HCT116 (cell line): Measurements from ENCODE around the gene FBXL17. TPM values are rescaled to one million over a fixed set of nuclear protein-coding genes. Genes with fewer than 3 reads are reported as not detected.

Source experiments
- ATAC-seq: fragments of 200-7000 bp; cut with Tn5 transposase; 2 replicates; pipeline ENCODE4 v1.9.1; 2020; ENCODE audit warnings: mild to moderate bottlenecking, moderate library complexity
- BruUV-seq: library from RNA; stranded (reverse); fragments of 400-500 nt; replicated peaks from 2 replicates; lab custom pipeline; 2021; lab: Mats Ljungman, UMichigan
- CTCF ChIA-PET: fragments of 300-600 bp; sonication (Branson Sonifier 250); formaldehyde crosslinking; loops from one replicate; lab custom pipeline; 2021; ENCODE audit warnings: antibody characterized with exemption; lab: Charles Lee
- POLR2A ChIA-PET: fragments of 300-600, 350-600 bp; sonication (Branson Sonifier 250); formaldehyde crosslinking; loops from one replicate; lab custom pipeline; 2021; ENCODE audit warnings: antibody characterized with exemption; lab: Charles Lee
- RAD21 ChIA-PET, 2 experiments: fragments of 300-600 bp; sonication (Branson Sonifier 250); formaldehyde crosslinking; loops; one replicate each; lab custom pipeline; 2023; ENCODE audit warnings: low total read pairs in 2 of 2; ENCODE audit not compliant: uncharacterized antibody in 2 of 2, unreplicated experiment in 2 of 2, low non-redundant PET in 1 of 2; lab: Charles Lee
- DNase-seq: peaks from one replicate; pipeline ENCODE4 v3.0.0-alpha.2; 2010; ENCODE audit warnings: low read depth, low spot score
- H2AFZ ChIP-seq: fragments of 200-600 bp; shearing (Covaris generic), sonication (generic); 2 replicates; pipeline ENCODE4 v1.6.1; 2017; ENCODE audit warnings: low read depth, mixed run types, mixed read lengths, antibody characterized with exemption, low read length; ENCODE audit not compliant: poor library complexity, severe bottlenecking
- H3K27ac ChIP-seq: 2 replicates; pipeline ENCODE4 v1.5.1; 2012; ENCODE audit warnings: low read depth, low read length
- H3K27me3 ChIP-seq: fragments of 200-600 bp; sonication (generic); 2 replicates; pipeline ENCODE4 v1.6.1; 2016; ENCODE audit warnings: mixed run types, low read length, mixed read lengths; ENCODE audit not compliant: insufficient read depth
- H3K36me3 ChIP-seq, 2 experiments: fragments of 200-500 bp in 1 of 2; fragments of 200-600 bp in 1 of 2; sonication (Bioruptor generic) in 1 of 2; sonication (generic) in 1 of 2; 2 replicates each; pipeline versions ENCODE4 v1.5.1 to v1.6.1; 2014 to 2016; ENCODE audit warnings: low read length in 2 of 2, inconsistent platforms in 1 of 2, mixed read lengths in 1 of 2, mixed run types in 1 of 2; ENCODE audit not compliant: insufficient read depth in 2 of 2, control insufficient read depth in 1 of 2
- H3K4me1 ChIP-seq, 2 experiments: fragments of 200-600 bp in 1 of 2; sonication (generic) in 1 of 2; 2 replicates each; pipeline versions ENCODE4 v1.5.1 to v1.6.1; 2012 to 2017; ENCODE audit warnings: low read length in 2 of 2, inconsistent platforms in 1 of 2, mild to moderate bottlenecking in 1 of 2, mixed read lengths in 1 of 2, mixed run types in 1 of 2, moderate library complexity in 1 of 2; ENCODE audit not compliant: insufficient read depth in 2 of 2, control insufficient read depth in 1 of 2
- H3K4me2 ChIP-seq: fragments of 200-600 bp; sonication (generic); 2 replicates; pipeline ENCODE4 v1.6.1; 2017; ENCODE audit warnings: mixed run types, low read length, mixed read lengths
- H3K4me3 ChIP-seq, 2 experiments: fragments of 200-600 bp in 1 of 2; sonication (generic) in 1 of 2; replicated peaks in 1 of 2; 2 replicates each; pipeline ENCODE4 v1.5.1; 2011 to 2016; ENCODE audit warnings: low read length in 2 of 2, control low read depth in 1 of 2, low read depth in 1 of 2, mild to moderate bottlenecking in 1 of 2, mixed read lengths in 1 of 2, mixed run types in 1 of 2
- H3K79me2 ChIP-seq: fragments of 200-600 bp; sonication (generic); 2 replicates; pipeline ENCODE4 v1.6.1; 2017; ENCODE audit warnings: mild to moderate bottlenecking, mixed run types, low read length, moderate library complexity, mixed read lengths; ENCODE audit not compliant: insufficient read depth
- H3K9ac ChIP-seq: fragments of 200-600 bp; sonication (generic); 2 replicates; pipeline ENCODE4 v1.6.1; 2016; ENCODE audit warnings: low read length, mixed read lengths
- H3K9me2 ChIP-seq: fragments of 200-600 bp; sonication (generic), shearing (Covaris generic); 2 replicates; pipeline ENCODE4 v1.6.1; 2017; ENCODE audit warnings: mixed run types, mild to moderate bottlenecking, moderate library complexity; ENCODE audit not compliant: insufficient read depth
- H3K9me3 ChIP-seq, 2 experiments: fragments of 200-500 bp in 1 of 2; fragments of 200-600 bp in 1 of 2; sonication (Bioruptor generic) in 1 of 2; sonication (generic) in 1 of 2; 2 replicates each; pipeline ENCODE4 v1.6.1; 2014 to 2017; ENCODE audit warnings: low read length in 2 of 2, mixed read lengths in 2 of 2, inconsistent platforms in 1 of 2, low read depth in 1 of 2, mild to moderate bottlenecking in 1 of 2, mixed run types in 1 of 2, moderate library complexity in 1 of 2; ENCODE audit not compliant: control insufficient read depth in 1 of 2, insufficient read depth in 1 of 2
- H4K20me1 ChIP-seq: fragments of 200-600 bp; sonication (generic), shearing (Covaris generic); 2 replicates; pipeline ENCODE4 v1.6.1; 2017; ENCODE audit warnings: mixed run types, mild to moderate bottlenecking, moderate library complexity; ENCODE audit not compliant: insufficient read depth
- ATF3 ChIP-seq: IDR thresholded peaks from 2 replicates; pipeline ENCODE4 v1.6.1; 2012
- CEBPB ChIP-seq: IDR thresholded peaks from 2 replicates; pipeline ENCODE4 v1.6.1; 2012; ENCODE audit warnings: low read depth
- EGR1 ChIP-seq: IDR thresholded peaks from 2 replicates; pipeline ENCODE4 v1.6.1; 2012; ENCODE audit warnings: low read depth
- ELF1 ChIP-seq: IDR thresholded peaks from 2 replicates; pipeline ENCODE4 v1.6.1; 2012; ENCODE audit warnings: low read depth, borderline replicate concordance
- EZH2phosphoT487 ChIP-seq: fragments of 200-600 bp; IDR thresholded peaks from 2 replicates; pipeline ENCODE4 v1.6.1; 2018; ENCODE audit warnings: antibody characterized with exemption, borderline replicate concordance
- JUND ChIP-seq: IDR thresholded peaks from 2 replicates; pipeline ENCODE4 v1.6.1; 2012
- MAX ChIP-seq: IDR thresholded peaks from 2 replicates; pipeline ENCODE4 v1.6.1; 2012
- RAD21 ChIP-seq: IDR thresholded peaks from 2 replicates; pipeline ENCODE4 v1.6.1; 2012; ENCODE audit warnings: low read depth, mild to moderate bottlenecking
- REST ChIP-seq: IDR thresholded peaks from 2 replicates; pipeline ENCODE4 v1.6.1; 2012; ENCODE audit warnings: low read depth
- SIN3A ChIP-seq: IDR thresholded peaks from 2 replicates; pipeline ENCODE4 v1.6.1; 2012; ENCODE audit warnings: low read depth
- SP1 ChIP-seq: IDR thresholded peaks from 2 replicates; pipeline ENCODE4 v1.6.1; 2012; ENCODE audit warnings: low read depth
- ZFX ChIP-seq: fragments of 450-650 bp; IDR thresholded peaks from 2 replicates; pipeline ENCODE4 v1.6.1; 2017
- intact Hi-C: fragments of 100-400 bp; cut with micrococcal nuclease; formaldehyde crosslinking; loops from 2 replicates; pipeline ENCODE4 v1.10.0; 2022
- total RNA-seq: library from RNA; stranded (reverse); gene quantifications from one replicate; pipeline ENCODE4 v1.2.1, GENCODE V29; 2021; ENCODE audit not compliant: unreplicated experiment

Gene FBXL17
- total RNA-seq, 1 experiment from 2014 or later = 9.4 TPM

GRCh38 chr5:107936515-107936914 is 445.4 kb downstream of the FBXL17 start:
- DNase-seq (no peak), ATAC-seq (no peak)
- H2AFZ ChIP-seq = no peak overlapping the region
- H4K20me1 ChIP-seq = no peaks in the 10 kb centered on the region
- TF ChIP-seq CEBPB = no peak
- no peak for TF ChIP-seq EZH2phosphoT487
- TF ChIP-seq SP1 = no peak
- TF ChIP-seq ZFX = no peak
- no peak for TF ChIP-seq SIN3A
- TF ChIP-seq EGR1 = no peak
- no peak for TF ChIP-seq RAD21
- no peak for TF ChIP-seq ELF1
- TF ChIP-seq ATF3 = no peak
- TF ChIP-seq JUND = no peak
- no peak for TF ChIP-seq MAX
- no peak for TF ChIP-seq REST
- no peaks in the 10 kb centered on the region for H3K4me1 ChIP-seq
- no peaks in the 10 kb centered on the region for H3K9me2 ChIP-seq
- H3K27me3 ChIP-seq = no peaks in the 10 kb centered on the region
- POLR2A ChIA-PET = no interaction called here
- H3K79me2 ChIP-seq = no peaks in the 10 kb centered on the region
- BruUV-seq = no TSS peak
- H3K9me3 ChIP-seq = no peaks in the 10 kb centered on the region
- intact Hi-C loops = no loop called here
- CTCF ChIA-PET = no interaction called here
- H3K4me3 ChIP-seq = no peak overlapping the region
- no peak overlapping the region for H3K27ac ChIP-seq
- H3K4me2 ChIP-seq = no peak overlapping the region
- RAD21 ChIA-PET = no interaction called here
- H3K36me3 ChIP-seq = no peaks in the 10 kb centered on the region
- H3K9ac ChIP-seq = no peak overlapping the region
